Measurements from ENCODE around the gene KLHDC10.

GRCh38 chr7:130153211-130153908 lies 83.0 kb downstream of the KLHDC10 start:
- no peak for TF ChIP-seq CTCF (conservative IDR thresholded peaks at IDR 0.05; ENCODE audit: low read depth, low read length)
- TF ChIP-seq EZH2 (IDR thresholded peaks at IDR 0.05; ENCODE audit: low read length, unreplicated experiment) = no peak
